Loucy (cell line): Measurements from ENCODE around the gene NUMBL.

ENCODE experiments used
- H2AFZ ChIP-seq: fragments of 200-600 bp; sonication (generic); 2 replicates; pipeline ENCODE4 v1.6.0; 2016; ENCODE audit warnings: antibody characterized with exemption, mild to moderate bottlenecking, low read length, moderate library complexity
- H3F3A ChIP-seq: fragments of 200-600 bp; 2 replicates; pipeline ENCODE4 v1.6.0; 2016; ENCODE audit warnings: antibody characterized with exemption, low read depth, mild to moderate bottlenecking
- H3K27me3 ChIP-seq: fragments of 200-600 bp; sonication (generic); 2 replicates; pipeline ENCODE4 v1.6.1; 2014; ENCODE audit warnings: low read length, mild to moderate bottlenecking; ENCODE audit not compliant: insufficient read depth, poor library complexity, severe bottlenecking
- H3K36me3 ChIP-seq: fragments of 200-600 bp; sonication (generic); 2 replicates; pipeline ENCODE4 v1.6.1; 2016; ENCODE audit warnings: low read length; ENCODE audit not compliant: insufficient read depth
- H3K4me1 ChIP-seq: fragments of 200-600 bp; sonication (generic); 2 replicates; pipeline ENCODE4 v1.5.1; 2014; ENCODE audit warnings: low read length, mild to moderate bottlenecking; ENCODE audit not compliant: insufficient read depth, poor library complexity, severe bottlenecking
- H3K4me2 ChIP-seq: fragments of 200-600 bp; sonication (generic); 2 replicates; pipeline ENCODE4 v1.6.0; 2014; ENCODE audit warnings: antibody characterized with exemption, low read length, low read depth, mild to moderate bottlenecking; ENCODE audit not compliant: poor library complexity, severe bottlenecking
- H3K4me3 ChIP-seq: fragments of 200-600 bp; sonication (generic); 2 replicates; pipeline ENCODE4 v1.5.1; 2014; ENCODE audit warnings: low read length, mild to moderate bottlenecking, mixed read lengths; ENCODE audit not compliant: poor library complexity, severe bottlenecking
- H3K79me2 ChIP-seq: fragments of 200-600 bp; sonication (generic); 2 replicates; pipeline ENCODE4 v1.6.1; 2014; ENCODE audit warnings: low read length; ENCODE audit not compliant: insufficient read depth
- H3K9ac ChIP-seq: fragments of 200-600 bp; sonication (generic); 2 replicates; pipeline ENCODE4 v1.6.0; 2014; ENCODE audit warnings: mild to moderate bottlenecking, low read depth, low read length, moderate library complexity; ENCODE audit not compliant: poor library complexity, severe bottlenecking
- H3K9me2 ChIP-seq: fragments of 200-600 bp; sonication (generic); replicated peaks from 2 replicates; pipeline ENCODE4 v1.6.1; 2016; ENCODE audit warnings: low read depth, low read length, mixed read lengths
- H3K9me3 ChIP-seq: fragments of 200-600 bp; sonication (generic); 2 replicates; pipeline ENCODE4 v1.6.1; 2014; ENCODE audit warnings: mild to moderate bottlenecking, antibody characterized with exemption, low read length, low read depth; ENCODE audit not compliant: insufficient read depth
- H4K20me1 ChIP-seq: fragments of 200-600 bp; sonication (generic); 2 replicates; pipeline ENCODE4 v1.6.0; 2014; ENCODE audit warnings: antibody characterized with exemption, low read length, mild to moderate bottlenecking; ENCODE audit not compliant: insufficient read depth, poor library complexity, severe bottlenecking
- CTCF ChIP-seq: fragments of 200-600 bp; sonication (generic); conservative IDR thresholded peaks from 2 replicates; pipeline ENCODE4 v1.5.1; 2014; ENCODE audit warnings: mild to moderate bottlenecking, antibody characterized with exemption, low read length
- EZH2phosphoT487 ChIP-seq: fragments of 200-600 bp; IDR thresholded peaks from 2 replicates; pipeline ENCODE4 v1.6.1; 2018; ENCODE audit warnings: antibody characterized with exemption, mild to moderate bottlenecking, moderate library complexity, borderline replicate concordance

Gene NUMBL

GRCh38 chr19:40661616-40662015, 28.8 kb downstream of the NUMBL start:
- no peaks in the 10 kb centered on the region for H3F3A ChIP-seq
- H3K9me3 ChIP-seq, result no peaks in the 10 kb centered on the region
- H3K4me1 ChIP-seq, result peaks cover 9% of the 10 kb centered on the region
- no peaks in the 10 kb centered on the region for H4K20me1 ChIP-seq
- H3K4me3 ChIP-seq, result no peak overlapping the region
- no peak overlapping the region for H3K4me2 ChIP-seq
- TF ChIP-seq EZH2phosphoT487, result no peak
- no peak for TF ChIP-seq CTCF
- no peaks in the 10 kb centered on the region for H3K79me2 ChIP-seq
- H3K9ac ChIP-seq, result no peak overlapping the region
- H3K27me3 ChIP-seq, result no peaks in the 10 kb centered on the region
- H2AFZ ChIP-seq, result no peak overlapping the region
- no peaks in the 10 kb centered on the region for H3K36me3 ChIP-seq
- no peaks in the 10 kb centered on the region for H3K9me2 ChIP-seq

- Histone ChIP-seq H3K4me2 (no peak overlapping the region), H4K20me1 (no peaks in the 10 kb centered on the region), H3K4me1 (peaks cover 9% of the 10 kb centered on the region), H3K9ac (no peak overlapping the region), H3K27me3 (no peaks in the 10 kb centered on the region), H2AFZ (no peak overlapping the region), H3K36me3 (no peaks in the 10 kb centered on the region), H3K9me2 (no peaks in the 10 kb centered on the region), H3F3A (no peaks in the 10 kb centered on the region), H3K79me2 (no peaks in the 10 kb centered on the region), H3K9me3 (no peaks in the 10 kb centered on the region), H3K4me3 (no peak overlapping the region)
- TF ChIP-seq CTCF (no peak), EZH2phosphoT487 (no peak)
Observed at GRCh38 chr19:40659566-40659965, 30.9 kb downstream of the NUMBL start.

GRCh38 chr19:40659116-40659515, 31.3 kb downstream of the NUMBL start:
- peaks cover 9% of the 10 kb centered on the region for H3K4me1 ChIP-seq
- no peaks in the 10 kb centered on the region for H3F3A ChIP-seq
- TF ChIP-seq CTCF (no peak), EZH2phosphoT487 (no peak)
- no peaks in the 10 kb centered on the region for H3K36me3 ChIP-seq
- H3K4me3 ChIP-seq, result no peak overlapping the region
- no peak overlapping the region for H3K4me2 ChIP-seq
- H3K79me2 ChIP-seq, result no peaks in the 10 kb centered on the region
- no peaks in the 10 kb centered on the region for H3K9me2 ChIP-seq
- no peaks in the 10 kb centered on the region for H3K27me3 ChIP-seq
- no peaks in the 10 kb centered on the region for H4K20me1 ChIP-seq
- no peak overlapping the region for H3K9ac ChIP-seq
- H3K9me3 ChIP-seq, result no peaks in the 10 kb centered on the region
- no peak overlapping the region for H2AFZ ChIP-seq
